Activated CD8-positive, alpha-beta memory T cell treated with anti-CD3 and anti-CD28 coated beads, Interleukin-2, amount 50 U/mL, for 48 hours (primary cell): Measurements from ENCODE around the gene CYB561.

ENCODE experiments used
- DNase-seq: peaks from one replicate; pipeline ENCODE4 v3.0.0-alpha.2; 2020

The CYB561 gene

DNA sequence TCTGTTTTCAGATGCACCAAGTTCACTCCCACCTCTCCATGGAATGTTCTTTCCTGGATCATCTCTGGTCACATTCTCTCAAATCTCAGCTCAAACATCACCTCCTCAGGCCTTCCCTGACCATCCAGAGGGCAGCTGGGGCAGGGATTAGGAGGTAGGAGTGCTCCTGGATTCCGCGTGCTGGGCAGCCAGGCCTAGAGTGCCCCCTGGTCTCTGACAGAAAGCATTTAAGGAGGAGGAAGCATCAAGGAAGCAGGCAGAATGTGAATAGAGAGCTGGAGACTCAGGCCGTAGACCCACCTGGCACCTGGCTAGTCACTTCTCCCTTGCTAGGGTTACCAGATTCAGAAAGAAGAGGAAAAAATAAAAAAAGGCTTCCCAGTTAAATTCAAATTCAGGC is 2.5 kb upstream of the CYB561 start:
- DNase-seq = no peak

DNA sequence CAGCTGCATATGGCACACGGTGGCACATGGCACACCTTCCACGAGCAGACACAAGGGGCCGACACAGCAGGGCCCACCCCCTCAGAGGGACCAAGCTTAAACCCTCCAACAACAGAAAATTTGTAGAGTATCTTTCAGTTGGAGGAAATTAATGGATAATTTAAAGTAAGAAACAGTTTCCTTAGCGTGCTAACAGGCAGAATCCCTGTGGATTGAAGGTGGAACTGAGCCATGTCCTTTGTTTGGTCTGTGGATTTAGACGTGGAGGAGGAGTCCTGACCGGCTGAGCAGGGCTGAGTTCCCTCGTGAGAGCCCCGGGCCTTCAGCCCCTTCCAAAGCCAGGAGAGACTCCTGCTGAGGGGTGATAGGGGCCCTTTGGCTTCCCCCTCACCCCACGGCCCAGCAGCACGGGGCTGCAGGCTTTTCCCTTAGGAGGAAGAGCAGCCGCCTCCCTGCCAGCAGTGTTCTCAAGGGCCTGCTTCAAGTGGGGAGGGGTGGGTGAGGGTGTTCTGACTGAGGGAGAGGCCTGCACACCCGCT is 1.4 kb upstream of the CYB561 start:
- DNase-seq = no peak

DNA sequence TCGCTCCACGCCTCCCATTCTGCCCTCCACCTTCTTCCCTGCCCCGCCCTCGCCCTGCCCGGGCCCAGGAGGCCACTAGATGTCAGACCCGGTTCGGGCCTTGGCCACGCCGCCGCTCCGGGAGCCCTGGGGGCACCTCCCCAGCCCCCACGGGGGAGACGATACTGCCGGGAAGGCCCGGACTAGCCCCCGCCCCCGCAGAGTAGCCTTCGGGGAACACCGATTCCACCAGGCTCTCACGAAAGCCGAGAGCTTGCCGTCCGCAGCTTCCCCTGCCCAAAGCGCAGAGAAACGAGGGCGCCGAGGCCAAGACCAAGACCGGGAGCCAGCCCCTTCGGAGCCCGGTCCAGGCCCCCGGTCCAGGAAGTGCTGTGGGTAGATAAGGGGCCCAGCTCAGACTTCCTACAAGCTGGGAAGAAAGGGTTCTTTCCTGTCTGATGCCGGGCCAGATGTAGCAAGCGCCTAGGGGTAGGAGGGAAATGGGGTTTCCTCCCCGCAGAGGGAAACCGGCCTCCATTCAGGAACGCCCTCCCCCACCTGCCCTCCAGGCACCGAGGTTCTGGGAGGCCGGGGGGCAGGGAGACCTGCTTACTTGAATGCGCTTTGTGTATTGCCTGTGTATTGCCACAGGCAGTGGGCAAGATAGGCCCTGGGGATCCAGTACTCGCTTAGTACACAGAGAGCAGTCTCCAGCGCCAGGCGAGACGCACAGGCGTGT is 806 bp upstream of the CYB561 start:
- peak; percentile 79 for DNase-seq

DNA sequence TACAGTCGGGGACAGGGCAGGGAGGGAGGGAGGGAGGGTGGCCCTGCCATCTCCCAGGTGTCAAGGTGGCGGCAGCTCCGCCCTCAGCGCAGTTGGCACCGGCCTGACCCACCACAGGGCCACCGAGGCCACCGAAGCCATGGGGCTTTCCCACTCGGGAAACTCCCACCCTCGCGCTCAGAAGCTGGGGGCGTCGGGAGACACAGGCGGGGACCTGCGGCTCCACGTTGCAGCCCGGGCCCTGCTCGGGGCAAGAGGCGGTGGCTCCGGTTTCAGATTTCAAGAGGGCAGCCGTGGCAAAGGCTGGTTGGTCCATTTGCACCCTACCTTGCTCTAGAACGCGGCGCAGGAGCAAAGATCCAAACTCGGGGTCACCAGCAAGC is 544 bp downstream of the CYB561 start:
- no peak for DNase-seq

DNA sequence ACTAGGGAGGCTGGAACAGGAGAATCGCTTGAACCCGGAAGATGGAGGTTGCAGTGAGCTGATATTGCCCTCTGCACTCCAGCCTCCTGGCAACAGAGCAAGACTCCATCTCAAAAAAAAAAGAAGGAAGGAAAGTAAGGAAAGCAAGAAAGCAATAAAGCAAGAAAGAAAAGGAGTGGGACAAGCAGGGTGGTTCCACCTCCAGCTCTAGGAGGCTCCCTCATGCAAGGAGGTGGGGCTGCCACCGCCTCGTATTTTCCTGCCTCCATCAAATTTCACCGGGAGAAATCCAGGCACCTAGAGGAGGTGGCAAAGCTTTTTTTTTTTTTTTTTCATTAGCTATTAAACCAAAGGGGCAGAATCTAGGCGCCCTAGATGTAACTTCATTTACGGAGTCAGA is 1.0 kb downstream of the CYB561 start:
- no peak for DNase-seq

DNA sequence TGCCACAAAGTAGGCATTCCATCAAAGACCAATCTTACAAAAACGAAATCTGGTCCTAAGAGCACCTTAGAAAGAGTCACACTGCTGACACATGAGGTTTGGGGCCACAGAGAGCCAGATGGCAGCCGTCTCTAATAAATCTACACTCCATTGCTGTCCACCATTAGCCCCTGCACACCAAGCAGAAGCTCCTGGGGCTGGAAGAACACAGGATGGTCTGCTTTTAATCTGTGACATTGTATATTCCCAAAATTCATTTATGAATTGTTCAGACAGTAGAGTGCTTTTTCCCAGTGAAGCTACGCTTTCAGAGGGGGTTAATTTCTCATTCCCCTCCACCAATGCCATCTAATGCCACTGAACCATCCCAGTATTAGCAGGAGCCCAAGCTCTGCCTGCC is 1.6 kb downstream of the CYB561 start:
- DNase-seq = no peak

DNA sequence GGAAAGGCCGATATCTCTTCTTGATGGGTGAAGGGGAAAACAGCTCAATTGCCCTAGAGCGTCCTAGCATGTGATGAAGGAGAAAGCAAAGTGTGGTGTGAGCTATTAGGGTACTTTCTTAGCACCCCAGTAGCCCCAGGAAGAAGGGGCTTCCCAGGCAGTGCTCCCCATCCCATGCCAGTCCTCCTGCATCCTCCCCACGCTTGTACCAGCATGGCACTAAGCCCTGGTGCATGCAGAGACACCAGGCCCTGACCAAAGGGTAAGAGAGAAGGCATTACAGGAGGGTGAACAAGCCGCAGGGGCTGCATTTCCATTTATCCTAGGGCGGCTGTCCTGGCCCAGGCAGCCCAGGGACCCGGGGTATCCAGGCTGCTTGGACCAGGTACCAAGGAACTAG is 3.1 kb downstream of the CYB561 start:
- no peak for DNase-seq

DNA sequence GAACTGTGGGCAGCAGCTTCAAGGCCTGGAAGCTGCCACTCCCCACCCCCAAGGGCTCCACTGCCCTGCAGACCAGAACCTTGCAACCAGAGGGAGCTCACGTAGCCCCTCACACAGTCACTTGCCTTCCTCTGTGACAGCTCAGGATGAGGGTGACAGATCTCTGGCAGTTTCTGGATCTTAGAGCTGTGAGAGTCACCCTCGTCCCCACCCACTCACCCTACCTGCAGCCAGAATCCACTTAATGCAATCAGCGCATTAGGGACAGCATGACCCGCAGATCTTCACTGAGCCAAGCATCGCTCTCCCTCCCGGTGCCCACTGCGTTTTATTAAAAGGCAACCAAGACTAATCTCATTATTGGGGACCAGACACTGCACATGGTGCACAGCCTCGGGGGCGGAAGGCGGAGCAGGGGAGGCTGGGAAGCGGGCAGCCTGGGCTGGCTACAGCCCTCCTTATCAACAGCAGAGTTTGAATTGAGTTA is 3.5 kb downstream of the CYB561 start:
- no peak for DNase-seq

DNA sequence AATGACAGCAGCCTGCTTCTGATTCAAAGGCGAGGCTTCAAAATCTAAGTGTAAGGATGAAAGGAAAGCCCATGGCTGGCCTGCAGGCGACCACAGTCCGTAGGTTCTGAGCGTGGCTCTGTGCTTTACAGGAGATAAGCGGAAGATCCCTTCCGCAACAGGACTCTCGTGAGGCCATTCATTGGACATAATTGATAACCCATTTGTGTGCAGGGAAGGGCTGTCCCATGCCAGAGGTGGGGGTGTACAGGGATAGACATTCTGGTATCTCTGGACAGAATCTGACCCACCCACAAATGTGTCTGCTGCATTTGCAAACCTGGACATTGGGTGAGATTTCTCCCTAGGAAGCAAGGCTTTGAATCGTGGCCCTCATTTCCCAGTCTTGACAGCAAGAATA is 4.0 kb downstream of the CYB561 start:
- no peak for DNase-seq

DNA sequence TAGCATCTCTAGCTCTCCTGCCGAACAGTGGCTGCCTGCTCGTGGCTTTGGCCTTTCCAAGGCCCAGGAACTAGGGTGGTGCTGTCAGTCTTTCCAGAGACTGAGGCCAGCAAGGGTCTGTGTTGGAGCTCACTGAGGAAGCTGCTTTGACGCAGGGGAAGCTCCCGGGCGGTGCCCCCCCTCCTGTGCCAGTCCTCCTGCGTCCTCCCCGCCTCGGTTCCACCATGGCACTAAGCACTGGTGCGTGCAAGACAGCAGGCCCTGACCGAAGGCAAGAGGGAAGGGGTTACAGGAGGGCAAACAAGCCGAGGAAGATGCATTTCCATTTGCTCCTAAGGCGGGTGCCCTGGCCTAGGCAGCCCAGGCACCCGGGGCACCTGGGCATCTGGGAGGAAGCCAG is 4.5 kb downstream of the CYB561 start:
- no peak for DNase-seq

DNA sequence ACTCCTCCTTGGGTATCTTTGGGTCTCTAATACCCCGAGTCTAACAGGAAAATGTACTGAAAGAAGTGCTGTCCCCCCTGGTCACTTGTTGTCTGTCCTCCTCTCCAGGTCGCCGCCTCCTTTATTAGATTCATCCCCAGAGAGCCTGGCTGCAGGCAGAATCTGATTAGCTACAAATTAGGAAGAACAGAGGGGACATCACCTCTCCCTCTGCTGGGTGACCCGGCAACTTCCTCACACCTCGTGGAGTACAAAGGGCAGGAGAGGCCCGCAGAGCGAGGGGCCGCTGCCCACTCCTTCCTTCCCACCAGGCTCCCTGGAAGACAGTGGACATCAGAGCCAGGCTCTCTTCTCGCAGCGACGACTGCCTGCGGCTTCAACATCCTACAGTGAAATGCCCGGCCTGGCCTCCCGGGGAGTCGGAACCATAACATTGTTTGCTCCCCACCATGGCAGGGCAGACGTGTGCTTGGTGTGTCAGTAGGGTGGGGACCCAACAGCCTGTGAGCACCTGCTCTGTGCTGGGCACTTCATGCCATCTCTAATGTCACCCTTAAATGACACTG is 5.3 kb downstream of the CYB561 start:
- no peak for DNase-seq

DNA sequence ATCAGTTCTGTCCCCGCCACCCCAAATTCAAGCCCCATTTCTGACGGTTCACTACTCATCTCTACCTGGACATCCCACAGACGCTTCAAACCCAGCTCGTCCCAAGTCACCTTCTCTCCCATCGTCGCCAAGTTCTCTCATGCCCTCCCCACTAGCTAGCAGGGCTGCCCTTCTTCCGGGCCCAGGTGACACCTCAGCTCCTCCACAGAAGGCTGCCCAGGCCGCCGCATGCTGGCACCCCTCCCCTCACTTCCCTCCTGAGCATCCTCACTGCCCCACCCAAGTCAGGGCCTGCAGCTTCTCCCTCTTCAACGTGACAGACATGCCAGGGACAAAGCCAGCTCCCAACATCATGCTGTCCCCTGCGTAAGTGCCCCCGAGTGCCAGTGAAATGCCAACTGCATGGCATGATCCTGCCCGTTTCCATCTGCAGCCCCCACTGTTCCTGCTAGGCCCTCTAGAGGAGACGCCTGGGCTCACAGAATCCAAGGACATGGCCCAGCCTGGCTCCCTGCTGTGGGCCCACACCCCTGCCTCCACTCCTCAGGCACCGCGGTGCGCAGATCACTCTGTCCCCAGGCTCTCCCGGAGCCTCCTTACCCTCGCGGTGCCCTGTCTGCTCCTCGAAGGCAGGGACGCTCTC is 5.9 kb downstream of the CYB561 start:
- no peak for DNase-seq

DNA sequence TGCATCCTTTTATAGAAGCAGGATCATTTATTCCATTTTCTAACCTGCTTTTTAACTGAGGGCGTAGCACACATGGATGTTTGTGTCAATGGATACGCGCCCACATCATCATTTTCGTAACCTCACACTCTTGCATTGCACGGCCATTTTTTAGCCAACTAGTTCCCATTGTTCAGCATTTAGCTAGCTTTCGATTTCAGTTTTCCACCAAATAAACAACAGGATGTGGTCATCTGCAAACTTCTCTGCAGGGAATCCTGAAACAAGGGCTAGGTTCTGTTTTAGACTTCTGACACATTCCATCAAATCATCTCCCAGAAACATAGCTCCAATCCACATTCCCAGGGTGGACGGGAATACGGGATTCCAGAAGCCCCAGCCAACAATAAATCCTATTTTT is 6.4 kb downstream of the CYB561 start:
- DNase-seq = no peak

DNA sequence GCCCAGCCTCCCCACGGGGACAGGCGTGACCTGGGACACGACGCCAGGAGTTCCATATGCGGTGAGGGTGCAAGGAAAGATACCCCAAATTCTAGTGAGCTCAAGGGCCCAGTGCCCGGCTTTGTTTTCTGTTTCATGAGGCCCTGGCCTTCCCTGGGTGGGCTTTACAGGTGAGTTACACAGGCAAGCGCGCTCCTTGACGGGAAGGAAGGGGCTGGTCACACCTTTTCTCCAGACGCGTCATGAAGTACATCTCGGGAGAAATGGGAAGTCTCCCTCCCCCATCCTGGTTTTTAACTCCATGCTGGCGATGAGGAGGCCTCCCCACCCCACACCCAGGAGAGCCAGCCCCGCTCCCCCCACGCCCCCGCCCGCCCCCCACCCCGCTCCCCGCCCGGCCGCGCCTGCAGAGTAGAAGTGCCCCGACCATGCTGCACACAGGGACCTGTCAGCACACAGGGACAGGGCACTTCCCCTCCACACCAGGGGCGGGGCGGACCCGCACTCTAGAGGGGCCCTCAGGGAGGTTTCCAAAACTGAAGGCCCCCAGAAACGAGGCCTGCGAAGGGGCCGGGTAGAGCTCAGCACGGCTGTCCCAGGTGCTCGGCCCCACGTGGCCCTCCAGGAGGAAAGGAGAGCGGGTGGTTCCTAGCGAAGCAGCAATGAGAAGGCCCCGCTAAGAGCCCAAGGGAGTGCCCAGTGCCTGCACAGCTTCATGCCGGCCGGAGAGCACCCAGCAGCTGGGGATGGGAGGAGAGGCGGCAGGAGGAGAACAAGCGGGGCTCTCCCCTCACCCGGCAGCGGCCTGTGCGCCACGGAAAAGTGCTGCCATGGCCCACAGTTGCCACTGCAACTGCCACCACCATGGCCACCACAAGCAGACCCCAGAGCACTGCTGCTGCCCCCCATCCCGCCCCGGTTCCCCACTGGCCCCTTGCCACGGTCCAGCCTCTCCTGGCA is 7.7 kb downstream of the CYB561 start:
- DNase-seq = no peak

DNA sequence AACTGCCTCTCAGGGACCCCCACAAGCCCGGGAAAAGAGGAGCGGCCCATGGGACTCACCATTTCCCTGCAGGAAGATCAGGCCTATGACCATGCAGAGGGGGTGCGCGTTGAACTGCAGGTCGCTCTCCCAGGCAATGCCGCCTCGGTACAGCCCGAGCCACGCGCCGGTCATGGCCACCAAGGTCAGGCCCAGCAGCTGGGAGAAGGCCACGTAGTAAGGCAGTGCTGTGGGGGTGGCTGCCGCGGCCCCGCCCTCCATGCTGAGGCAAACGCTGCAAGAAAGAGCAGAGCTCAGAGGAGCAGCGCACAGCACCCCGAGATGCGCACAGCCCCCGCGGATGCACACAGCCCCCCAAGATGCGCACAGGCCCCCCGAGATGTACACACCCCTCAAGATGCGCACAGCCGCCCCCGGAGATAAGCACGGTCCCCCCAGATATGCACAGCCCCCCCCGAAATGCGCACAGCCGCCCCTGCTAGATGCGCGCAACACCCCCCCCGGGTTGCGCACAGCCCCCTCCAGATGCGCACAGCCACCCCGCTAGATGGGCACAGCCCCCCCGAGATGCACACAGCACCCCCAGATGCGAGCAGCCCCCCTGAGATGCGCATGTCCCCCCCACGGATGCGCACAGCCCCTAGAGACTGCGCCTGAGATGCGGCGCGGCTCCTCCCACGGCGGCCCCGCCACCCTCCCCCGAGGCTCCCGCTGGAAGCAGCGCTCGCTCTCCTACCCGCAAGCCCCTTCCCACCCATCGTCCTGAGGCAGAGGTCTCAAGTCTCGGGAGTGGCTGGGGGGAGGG is 8.6 kb downstream of the CYB561 start:
- DNase-seq = no peak

DNA sequence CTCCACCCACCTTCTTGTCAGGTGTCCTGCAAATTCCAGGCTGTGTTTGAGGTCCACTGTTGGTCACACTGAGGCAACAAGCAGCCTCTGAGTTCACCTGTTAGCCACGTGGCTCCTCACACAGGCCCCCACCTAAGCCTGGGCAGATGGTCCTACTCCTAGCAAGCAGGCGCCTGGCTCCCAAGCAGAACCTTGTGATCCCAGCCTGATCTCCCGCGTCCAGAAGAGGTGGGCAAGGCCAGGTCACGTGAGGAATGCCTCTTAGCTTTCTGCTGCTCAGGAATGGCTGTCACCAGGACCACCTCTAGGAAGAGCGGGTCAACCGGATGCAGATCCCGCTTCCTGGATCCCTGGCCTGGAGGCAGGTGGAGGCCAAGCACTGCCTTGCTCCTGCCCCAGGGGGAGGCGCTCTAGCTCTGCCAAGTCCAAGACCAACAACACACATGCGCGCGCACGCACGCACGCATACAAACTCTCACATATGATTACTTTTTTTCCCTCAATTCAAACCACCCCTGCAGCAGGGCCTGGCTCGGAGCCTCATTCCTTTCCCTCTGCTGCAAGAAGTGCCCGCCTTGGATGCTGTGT is 9.5 kb downstream of the CYB561 start:
- DNase-seq = no peak

DNA sequence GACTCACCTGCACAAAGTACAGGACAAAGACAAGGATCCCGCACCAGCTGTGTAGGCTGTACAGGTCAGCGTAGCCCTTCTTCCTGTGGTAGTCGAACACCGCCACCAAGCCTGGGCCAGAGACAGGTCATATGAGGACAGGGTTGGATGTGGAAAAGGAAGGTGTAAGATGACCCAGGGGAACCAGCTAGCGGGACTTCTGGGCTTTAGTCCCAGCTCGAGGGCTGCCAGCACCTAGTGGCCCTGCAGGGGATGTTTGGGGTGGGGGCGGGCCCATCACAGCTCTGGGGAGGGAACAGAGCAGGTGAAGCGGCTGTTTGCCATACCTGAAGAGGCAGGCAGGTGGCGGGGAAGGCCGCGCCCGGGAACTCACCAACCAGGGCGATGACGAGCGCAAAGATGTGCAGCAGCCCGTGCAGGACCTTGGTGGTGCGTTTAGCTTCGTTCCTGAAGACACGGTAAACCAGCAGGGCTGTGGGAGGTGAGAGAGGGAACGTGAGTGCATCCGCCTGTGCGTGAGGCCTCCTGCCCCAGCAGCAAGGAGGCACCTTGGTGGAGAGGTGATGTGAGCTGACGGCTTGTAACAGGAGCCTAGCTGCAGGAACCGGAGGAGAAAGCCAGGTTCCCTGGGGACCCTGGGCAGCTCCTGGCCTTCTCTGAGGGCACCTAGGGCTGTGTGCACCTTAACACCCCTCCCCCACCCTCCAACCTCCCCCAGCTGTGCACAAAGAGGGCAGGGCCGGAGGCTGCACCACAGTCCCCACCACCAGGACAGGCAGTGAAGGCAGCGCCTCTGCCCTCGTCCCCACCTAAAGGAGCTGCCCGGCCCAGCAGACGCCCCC is 10.2 kb downstream of the CYB561 start:
- no peak for DNase-seq

DNA sequence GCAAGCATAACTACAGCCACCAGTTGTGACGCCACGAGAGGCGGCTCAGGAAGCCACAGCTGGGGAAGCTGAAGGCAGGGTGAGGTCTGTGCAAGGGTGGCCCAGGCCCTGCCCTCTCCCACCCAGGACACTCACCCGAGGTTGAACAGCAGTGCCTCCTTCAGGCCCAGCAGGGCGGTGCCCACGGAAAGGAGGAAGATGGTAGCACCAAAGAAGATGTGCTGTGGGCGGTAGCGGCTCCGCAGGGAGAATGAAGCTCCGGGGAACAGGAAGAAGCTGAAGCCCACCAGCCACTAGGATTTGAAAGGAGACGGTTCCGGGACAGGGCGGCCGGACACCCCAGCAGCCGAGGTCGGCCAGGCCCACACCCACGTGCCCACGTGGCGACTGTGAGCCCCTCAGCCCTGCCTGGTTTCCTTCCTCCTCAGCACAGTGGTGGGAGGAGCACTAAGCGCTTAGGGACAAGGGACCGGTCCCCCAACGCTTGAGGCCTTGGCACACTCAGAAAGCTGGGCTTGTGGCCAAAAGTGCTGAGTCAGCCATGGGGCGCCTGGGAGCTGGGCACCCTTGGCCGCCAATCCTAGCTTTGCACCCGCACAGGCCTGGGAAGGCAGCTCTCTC is 11.0 kb downstream of the CYB561 start:
- DNase-seq = no peak

DNA sequence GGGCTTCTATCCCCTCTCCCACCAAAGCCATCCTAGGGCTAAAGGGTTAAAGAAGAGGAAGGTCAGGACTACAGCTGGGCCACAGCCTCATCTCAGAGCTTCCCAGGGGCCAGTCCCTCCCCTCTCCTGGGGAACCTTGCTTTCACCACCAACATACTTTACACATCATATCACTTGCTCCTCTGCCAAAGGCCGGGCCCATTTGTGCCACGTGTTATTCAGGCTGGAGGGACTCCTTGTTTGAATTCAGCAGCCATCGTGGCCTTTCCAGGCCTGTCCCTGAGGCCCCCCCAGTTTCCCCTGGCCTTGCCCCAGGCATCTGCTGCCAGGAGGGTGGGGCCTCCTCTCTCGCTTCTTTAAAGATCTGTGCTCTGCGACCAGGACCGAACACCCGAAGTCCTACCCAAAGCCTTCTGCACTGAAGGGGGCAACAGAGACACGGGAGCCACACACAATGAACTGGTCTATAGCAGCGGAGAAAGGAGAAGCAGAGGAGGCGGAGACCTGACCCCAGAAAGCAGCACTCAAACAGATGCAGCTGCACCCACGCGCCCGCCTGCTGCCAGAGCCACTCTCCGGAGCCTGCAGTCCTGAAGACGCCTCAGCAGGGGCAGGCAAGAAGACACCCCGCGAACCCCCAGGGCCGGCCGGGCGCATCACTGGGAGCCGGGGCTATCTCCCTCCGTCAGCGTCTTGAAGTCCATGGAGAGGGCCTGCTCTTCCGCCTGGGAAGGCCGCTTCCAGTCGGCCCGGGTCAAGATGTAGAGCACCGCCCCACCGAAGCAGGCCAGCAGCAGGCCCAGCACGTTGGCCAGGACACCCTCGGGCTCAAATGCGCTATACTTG is 12.1 kb downstream of the CYB561 start:
- no peak for DNase-seq
